Activated CD8-positive, alpha-beta T cell treated with anti-CD3 and anti-CD28 coated beads, Interleukin-2, amount 10 ng/mL, durations not matched to agents 7 days and 5 days (primary cell): ENCODE results near the gene AP3B2. TPM values are rescaled to one million over a fixed set of nuclear protein-coding genes. Genes with fewer than 3 reads are reported as not detected.

Source experiments
- ATAC-seq: fragments of 150-1000 bp; cut with Tn5 transposase; one replicate; pipeline ENCODE4 v1.10.0; 2021; ENCODE audit warnings: moderate library complexity
- CTCF ChIA-PET: fragments of 350-600 bp; sonication (Branson Sonifier 250); formaldehyde crosslinking; loops from one replicate; lab custom pipeline; 2021; ENCODE audit warnings: antibody characterized with exemption; lab: Charles Lee
- POLR2A ChIA-PET: fragments of 350-600 bp; sonication (Branson Sonifier 250); formaldehyde crosslinking; loops from one replicate; lab custom pipeline; 2021; ENCODE audit warnings: antibody characterized with exemption; lab: Charles Lee
- DNase-seq: peaks from one replicate; pipeline ENCODE4 v3.0.0-alpha.2; 2020
- H3K27ac Mint-ChIP-seq: one replicate; pipeline ENCODE4 v1.8.0; 2021; ENCODE audit warnings: mild to moderate bottlenecking, mixed read lengths
- H3K27me3 Mint-ChIP-seq: one replicate; pipeline ENCODE4 v1.8.0; 2021; ENCODE audit warnings: low read depth, mixed read lengths
- H3K36me3 Mint-ChIP-seq: one replicate; pipeline ENCODE4 v1.8.0; 2021; ENCODE audit warnings: low read depth, mixed read lengths
- H3K4me1 Mint-ChIP-seq: one replicate; pipeline ENCODE4 v1.8.0; 2021; ENCODE audit warnings: low read depth, mixed read lengths
- H3K4me3 Mint-ChIP-seq: one replicate; pipeline ENCODE4 v1.8.0; 2021; ENCODE audit warnings: mild to moderate bottlenecking, mixed read lengths
- H3K9me3 Mint-ChIP-seq: one replicate; pipeline ENCODE4 v1.8.0; 2022; ENCODE audit warnings: mixed read lengths; ENCODE audit not compliant: insufficient read depth
- total RNA-seq, 2 experiments: library from RNA; stranded (reverse); gene quantifications; one replicate each; pipeline ENCODE4 v1.2.3, GENCODE V29; 2021

Gene AP3B2
- total RNA-seq, 2 experiments from 2014 or later: not detected

GRCh38 chr15:82689147-82689546 lies 20.5 kb downstream of the AP3B2 start:
- ATAC-seq (no peak), DNase-seq (no peak)
- ChIA-PET CTCF (no interaction called here), POLR2A (no interaction called here)
- Mint-ChIP-seq H3K27ac (no peak overlapping the region), H3K9me3 (no peaks in the 10 kb centered on the region), H3K36me3 (no peaks in the 10 kb centered on the region), H3K27me3 (no peaks in the 10 kb centered on the region), H3K4me1 (no peaks in the 10 kb centered on the region), H3K4me3 (no peak overlapping the region)

GRCh38 chr15:82688691-82689090 lies 21.0 kb downstream of the AP3B2 start:
- H3K27ac Mint-ChIP-seq: no peak overlapping the region
- H3K27me3 Mint-ChIP-seq: no peaks in the 10 kb centered on the region
- DNase-seq (no peak), ATAC-seq (no peak)
- H3K4me3 Mint-ChIP-seq: no peak overlapping the region
- POLR2A ChIA-PET: no interaction called here
- H3K4me1 Mint-ChIP-seq: no peaks in the 10 kb centered on the region
- H3K9me3 Mint-ChIP-seq: no peaks in the 10 kb centered on the region
- no peaks in the 10 kb centered on the region for H3K36me3 Mint-ChIP-seq
- CTCF ChIA-PET: no interaction called here

GRCh38 chr15:82681371-82681770 lies 28.3 kb downstream of the AP3B2 start:
- ATAC-seq (no peak), DNase-seq (no peak)
- Mint-ChIP-seq H3K4me1 (peaks cover 13% of the 10 kb centered on the region), H3K27ac (no peak overlapping the region), H3K4me3 (peak overlapping the region; percentile 80), H3K27me3 (peaks cover 21% of the 10 kb centered on the region), H3K36me3 (no peaks in the 10 kb centered on the region), H3K9me3 (no peaks in the 10 kb centered on the region)
- ChIA-PET POLR2A (interaction anchor here (1.2 kb wide), 1 partner anchor 141 kb away, joined by 5 read pairs; the partner anchor contains the start of gene RPS17), CTCF (no interaction called here)

GRCh38 chr15:82680200-82681102 lies 29.2 kb downstream of the AP3B2 start:
- DNase-seq: peak; percentile 81
- peak overlapping the region; percentile 80 for H3K27ac Mint-ChIP-seq
- no peaks in the 10 kb centered on the region for H3K36me3 Mint-ChIP-seq
- H3K27me3 Mint-ChIP-seq: peaks cover 26% of the 10 kb centered on the region
- H3K4me3 Mint-ChIP-seq: peak overlapping the region; percentile 80
- ChIA-PET POLR2A (interaction anchor here (1.2 kb wide), 1 partner anchor 140 kb away, joined by 5 read pairs; the partner anchor contains the start of gene RPS17), CTCF (no interaction called here)
- no peaks in the 10 kb centered on the region for H3K9me3 Mint-ChIP-seq
- peaks cover 13% of the 10 kb centered on the region for H3K4me1 Mint-ChIP-seq
- peak; percentile 94 for ATAC-seq

- no peaks in the 10 kb centered on the region for H3K9me3 Mint-ChIP-seq
- ChIA-PET POLR2A (no interaction called here), CTCF (no interaction called here)
- H3K4me3 Mint-ChIP-seq: peak overlapping the region; percentile 54
- H3K27me3 Mint-ChIP-seq: peaks cover 26% of the 10 kb centered on the region
- peaks cover 13% of the 10 kb centered on the region for H3K4me1 Mint-ChIP-seq
- ATAC-seq (no peak), DNase-seq (no peak)
- H3K27ac Mint-ChIP-seq: no peak overlapping the region
- H3K36me3 Mint-ChIP-seq: no peaks in the 10 kb centered on the region
These were observed 30.0 kb downstream of the AP3B2 start for GRCh38 chr15:82679626-82680199.

GRCh38 chr15:82677720-82678323 lies 31.9 kb downstream of the AP3B2 start:
- Mint-ChIP-seq H3K36me3 (no peaks in the 10 kb centered on the region), H3K4me1 (peaks cover 13% of the 10 kb centered on the region), H3K9me3 (no peaks in the 10 kb centered on the region), H3K4me3 (no peak overlapping the region), H3K27me3 (peaks cover 26% of the 10 kb centered on the region), H3K27ac (no peak overlapping the region)
- no peak for DNase-seq
- CTCF ChIA-PET: no interaction called here
- POLR2A ChIA-PET: no interaction called here
- ATAC-seq: no peak

- DNase-seq (no peak), ATAC-seq (no peak)
- POLR2A ChIA-PET: no interaction called here
- no peaks in the 10 kb centered on the region for H3K36me3 Mint-ChIP-seq
- H3K27me3 Mint-ChIP-seq: peaks cover 16% of the 10 kb centered on the region
- H3K27ac Mint-ChIP-seq: no peak overlapping the region
- no peaks in the 10 kb centered on the region for H3K9me3 Mint-ChIP-seq
- CTCF ChIA-PET: no interaction called here
- peaks cover 3% of the 10 kb centered on the region for H3K4me1 Mint-ChIP-seq
- H3K4me3 Mint-ChIP-seq: no peak overlapping the region
These were observed 34.8 kb downstream of the AP3B2 start for GRCh38 chr15:82674873-82675272.

GRCh38 chr15:82670699-82671098 lies 39.0 kb downstream of the AP3B2 start:
- Mint-ChIP-seq H3K4me3 (no peak overlapping the region), H3K4me1 (no peaks in the 10 kb centered on the region), H3K27ac (no peak overlapping the region), H3K36me3 (no peaks in the 10 kb centered on the region), H3K9me3 (no peaks in the 10 kb centered on the region), H3K27me3 (peaks cover 2% of the 10 kb centered on the region)
- CTCF ChIA-PET: no interaction called here
- POLR2A ChIA-PET: no interaction called here
- ATAC-seq: no peak
- no peak for DNase-seq

GRCh38 chr15:82666606-82667005 lies 43.1 kb downstream of the AP3B2 start:
- no peaks in the 10 kb centered on the region for H3K4me1 Mint-ChIP-seq
- H3K27ac Mint-ChIP-seq: no peak overlapping the region
- H3K27me3 Mint-ChIP-seq: peaks cover 2% of the 10 kb centered on the region
- DNase-seq (no peak), ATAC-seq (no peak)
- H3K4me3 Mint-ChIP-seq: no peak overlapping the region
- ChIA-PET POLR2A (no interaction called here), CTCF (no interaction called here)
- H3K36me3 Mint-ChIP-seq: no peaks in the 10 kb centered on the region
- H3K9me3 Mint-ChIP-seq: no peaks in the 10 kb centered on the region

- CTCF ChIA-PET: interaction anchor here (0.7 kb wide), 1 partner anchor 399 kb away, joined by 3 read pairs; no protein-coding TSS in a partner anchor
- H3K9me3 Mint-ChIP-seq: no peaks in the 10 kb centered on the region
- no peaks in the 10 kb centered on the region for H3K4me1 Mint-ChIP-seq
- DNase-seq (no peak), ATAC-seq (no peak)
- H3K27ac Mint-ChIP-seq: no peak overlapping the region
- POLR2A ChIA-PET: no interaction called here
- no peak overlapping the region for H3K4me3 Mint-ChIP-seq
- H3K36me3 Mint-ChIP-seq: no peaks in the 10 kb centered on the region
- H3K27me3 Mint-ChIP-seq: no peaks in the 10 kb centered on the region
These were observed 45.7 kb downstream of the AP3B2 start for GRCh38 chr15:82664021-82664420.

GRCh38 chr15:82663186-82663600 lies 46.5 kb downstream of the AP3B2 start:
- no peaks in the 10 kb centered on the region for H3K9me3 Mint-ChIP-seq
- ATAC-seq (peak; percentile 75), DNase-seq (peak; percentile 75)
- no peaks in the 10 kb centered on the region for H3K27me3 Mint-ChIP-seq
- POLR2A ChIA-PET: no interaction called here
- CTCF ChIA-PET: interaction anchor here (0.7 kb wide), 1 partner anchor 400 kb away, joined by 3 read pairs; no protein-coding TSS in a partner anchor
- H3K4me3 Mint-ChIP-seq: no peak overlapping the region
- H3K27ac Mint-ChIP-seq: no peak overlapping the region
- H3K4me1 Mint-ChIP-seq: no peaks in the 10 kb centered on the region
- H3K36me3 Mint-ChIP-seq: no peaks in the 10 kb centered on the region

GRCh38 chr15:82662641-82663040 lies 47.0 kb downstream of the AP3B2 start:
- Mint-ChIP-seq H3K27ac (no peak overlapping the region), H3K36me3 (no peaks in the 10 kb centered on the region), H3K9me3 (no peaks in the 10 kb centered on the region), H3K27me3 (no peaks in the 10 kb centered on the region), H3K4me1 (no peaks in the 10 kb centered on the region), H3K4me3 (no peak overlapping the region)
- DNase-seq: no peak
- ChIA-PET POLR2A (no interaction called here), CTCF (no interaction called here)
- ATAC-seq: no peak
